H1 (cell line): Measurements from ENCODE around the gene CNTN5. TPM values are rescaled to one million over a fixed set of nuclear protein-coding genes. Genes with fewer than 3 reads are reported as not detected.

Source experiments
- CTCF ChIA-PET: fragments of 300-600 bp; sonication (Branson Sonifier 250); formaldehyde crosslinking; loops from one replicate; lab custom pipeline; 2021; ENCODE audit not compliant: partially characterized antibody; lab: Charles Lee
- POLR2A ChIA-PET: fragments of 300-600 bp; sonication (Branson Sonifier 250); formaldehyde crosslinking; loops from one replicate; lab custom pipeline; 2021; ENCODE audit warnings: inconsistent platforms; ENCODE audit not compliant: partially characterized antibody; lab: Charles Lee
- DNase-seq, 2 experiments: peaks; one replicate each; pipeline versions ENCODE4 v3.0.0 to v3.0.0-alpha.2; 2010 to 2022; ENCODE audit warnings: low spot score in 2 of 2, low read depth in 1 of 2, mixed read lengths in 1 of 2
- FAIRE-seq: peaks from 2 replicates; lab custom pipeline; 2011; peaks lifted over from hg19 to GRCh38; lab: Jason Lieb, UNC
- H2AFZ ChIP-seq: 2 replicates; pipeline ENCODE4 v1.8.1; 2012; ENCODE audit warnings: low read length, inconsistent platforms
- H2AK5ac ChIP-seq: 2 replicates; pipeline ENCODE4 v1.6.1; 2013; ENCODE audit warnings: low read depth, low read length
- H2BK120ac ChIP-seq: replicated peaks from 2 replicates; pipeline ENCODE3; 2013; ENCODE audit warnings: low read depth, low read length, inconsistent platforms
- H2BK12ac ChIP-seq: 2 replicates; pipeline ENCODE4 v1.6.1; 2013; ENCODE audit warnings: low read depth, low read length
- H2BK15ac ChIP-seq: 2 replicates; pipeline ENCODE4 v1.6.1; 2013; ENCODE audit warnings: low read length
- H2BK20ac ChIP-seq: 2 replicates; pipeline ENCODE4 v1.6.1; 2013; ENCODE audit warnings: low read length
- H2BK5ac ChIP-seq: 2 replicates; pipeline ENCODE4 v1.6.1; 2013; ENCODE audit warnings: low read depth, low read length
- H3K14ac ChIP-seq: 2 replicates; pipeline ENCODE4 v1.6.1; 2013; ENCODE audit warnings: inconsistent platforms; ENCODE audit not compliant: insufficient read length
- H3K18ac ChIP-seq: 2 replicates; pipeline ENCODE4 v1.6.1; 2013; ENCODE audit warnings: low read length; ENCODE audit errors: extremely low read depth
- H3K23ac ChIP-seq: 2 replicates; pipeline ENCODE4 v1.6.1; 2013; ENCODE audit warnings: inconsistent platforms; ENCODE audit not compliant: insufficient read length
- H3K23me2 ChIP-seq: 2 replicates; pipeline ENCODE4 v1.6.1; 2013; ENCODE audit warnings: low read depth, low read length
- H3K27ac ChIP-seq: 2 replicates; pipeline ENCODE4 v1.6.1; 2011; ENCODE audit warnings: low read depth, low read length, inconsistent platforms
- H3K27me3 ChIP-seq, 4 experiments: replicated peaks in 1 of 4; 1 replicate in 1 of 4; 2 replicates in 3 of 4; pipeline versions ENCODE4 v1.6.1 to v1.8.1; 2011 to 2013; ENCODE audit warnings: low read length in 3 of 4, mild to moderate bottlenecking in 3 of 4, inconsistent platforms in 2 of 4, mixed read lengths in 2 of 4, moderate library complexity in 1 of 4; ENCODE audit not compliant: control insufficient read depth in 3 of 4, insufficient read depth in 3 of 4; ENCODE audit errors: extremely low read depth in 1 of 4
- H3K36me3 ChIP-seq, 4 experiments: 2 replicates each; pipeline versions ENCODE4 v1.6.1 to v1.8.1; 2011 to 2013; ENCODE audit warnings: mild to moderate bottlenecking in 4 of 4, low read length in 3 of 4, moderate library complexity in 2 of 4, control low read depth in 1 of 4, inconsistent platforms in 1 of 4; ENCODE audit not compliant: insufficient read depth in 4 of 4, control insufficient read depth in 2 of 4
- H3K4ac ChIP-seq: replicated peaks from 2 replicates; pipeline ENCODE3; 2013; ENCODE audit warnings: low read length, low read depth, mixed read lengths, inconsistent platforms; ENCODE audit not compliant: insufficient read length
- H3K4me1 ChIP-seq, 4 experiments: replicated peaks in 1 of 4; 1 replicate in 1 of 4; 2 replicates in 3 of 4; pipeline versions ENCODE4 v1.6.1 to v1.8.1; 2011 to 2013; ENCODE audit warnings: low read length in 3 of 4, inconsistent platforms in 2 of 4, mixed read lengths in 1 of 4; ENCODE audit not compliant: insufficient read depth in 4 of 4, control insufficient read depth in 3 of 4
- H3K4me2 ChIP-seq, 2 experiments: 2 replicates each; pipeline versions ENCODE4 v1.6.1 to v1.8.1; 2011 to 2013; ENCODE audit warnings: low read depth in 2 of 2, low read length in 2 of 2, control low read depth in 1 of 2, inconsistent platforms in 1 of 2, mild to moderate bottlenecking in 1 of 2; ENCODE audit not compliant: insufficient read depth in 1 of 2
- H3K4me3 ChIP-seq, 4 experiments: fragments of 200-600, 300-600 bp in 1 of 4; sonication (generic), shearing (Covaris generic), sonication (Bioruptor Twin) in 1 of 4; 2 replicates each; pipeline versions ENCODE4 v1.5.1 to v1.8.1; 2011 to 2016; ENCODE audit warnings: low read length in 4 of 4, low read depth in 3 of 4, control low read depth in 2 of 4, inconsistent platforms in 2 of 4, mild to moderate bottlenecking in 2 of 4, mixed read lengths in 1 of 4, moderate library complexity in 1 of 4; ENCODE audit not compliant: insufficient read depth in 2 of 4; ENCODE audit errors: extremely low read depth in 1 of 4
- H3K56ac ChIP-seq: replicated peaks from 2 replicates; pipeline ENCODE3; 2013; ENCODE audit warnings: low read depth, mild to moderate bottlenecking, mixed read lengths, low read length, inconsistent platforms; ENCODE audit not compliant: insufficient read length
- H3K79me1 ChIP-seq: 2 replicates; pipeline ENCODE4 v1.6.1; 2013; ENCODE audit warnings: low read depth, low read length, control low read depth
- H3K79me2 ChIP-seq, 2 experiments: 2 replicates each; pipeline versions ENCODE4 v1.6.1 to v1.8.1; 2012 to 2013; ENCODE audit warnings: low read length in 2 of 2, mild to moderate bottlenecking in 2 of 2, inconsistent platforms in 1 of 2; ENCODE audit not compliant: insufficient read depth in 2 of 2, control insufficient read depth in 1 of 2
- H3K9ac ChIP-seq, 4 experiments: replicated peaks in 1 of 4; 1 replicate in 1 of 4; 2 replicates in 3 of 4; pipeline versions ENCODE4 v1.6.1 to v1.8.1; 2011 to 2013; ENCODE audit warnings: low read depth in 3 of 4, low read length in 3 of 4, control low read depth in 2 of 4, mild to moderate bottlenecking in 2 of 4, moderate library complexity in 2 of 4, inconsistent platforms in 1 of 4; ENCODE audit errors: extremely low read depth in 1 of 4
- H3K9me3 ChIP-seq, 2 experiments: 2 replicates each; pipeline versions ENCODE4 v1.6.1 to v1.8.1; 2012 to 2013; ENCODE audit warnings: mild to moderate bottlenecking in 2 of 2, moderate library complexity in 2 of 2, control low read depth in 1 of 2, inconsistent platforms in 1 of 2, low read depth in 1 of 2, low read length in 1 of 2, mixed read lengths in 1 of 2; ENCODE audit not compliant: insufficient read depth in 2 of 2
- H4K20me1 ChIP-seq, 2 experiments: replicated peaks in 1 of 2; 2 replicates each; pipeline versions ENCODE3 to v1.8.1; 2011 to 2013; ENCODE audit warnings: inconsistent platforms in 2 of 2, low read length in 2 of 2, mild to moderate bottlenecking in 1 of 2; ENCODE audit not compliant: insufficient read depth in 2 of 2, control insufficient read depth in 1 of 2
- H4K5ac ChIP-seq: 2 replicates; pipeline ENCODE4 v1.6.1; 2013; ENCODE audit warnings: low read length, low read depth, mixed read lengths, inconsistent platforms; ENCODE audit not compliant: insufficient read length
- H4K8ac ChIP-seq: 2 replicates; pipeline ENCODE4 v1.8.0; 2013; ENCODE audit warnings: mild to moderate bottlenecking, moderate library complexity, low read length, inconsistent platforms; ENCODE audit not compliant: insufficient read depth; ENCODE audit errors: extremely low read depth
- H4K91ac ChIP-seq: replicated peaks from 2 replicates; pipeline ENCODE3; 2013; ENCODE audit warnings: low read length, mixed read lengths, inconsistent platforms; ENCODE audit not compliant: insufficient read length
- ATF2 ChIP-seq: IDR thresholded peaks from 2 replicates; pipeline ENCODE4 v1.6.1; 2012; ENCODE audit warnings: low read length, inconsistent platforms
- ATF3 ChIP-seq: IDR thresholded peaks from 2 replicates; pipeline ENCODE4 v1.6.1; 2011; ENCODE audit warnings: low read depth, mild to moderate bottlenecking, low read length; ENCODE audit not compliant: insufficient read depth
- BRCA1 ChIP-seq: IDR thresholded peaks from 2 replicates; pipeline ENCODE4 v1.6.1; 2012; ENCODE audit warnings: low read depth, low read length, improper control_type of control experiment
- HDAC2 ChIP-seq, 2 experiments: fragments of 300-600 bp in 1 of 2; sonication (generic) in 1 of 2; IDR thresholded peaks; 2 replicates each; pipeline ENCODE4 v1.6.1; 2011 to 2012; ENCODE audit warnings: low read depth in 2 of 2, low read length in 2 of 2, mild to moderate bottlenecking in 2 of 2, moderate library complexity in 2 of 2, borderline replicate concordance in 1 of 2, inconsistent platforms in 1 of 2
- HDAC6 ChIP-seq: IDR thresholded peaks from one replicate; pipeline ENCODE4 v1.7.1; 2012; ENCODE audit warnings: low read depth, mild to moderate bottlenecking, inconsistent platforms, low read length, moderate library complexity
- KDM1A ChIP-seq: fragments of 200-600, 300-600 bp; sonication (generic); IDR thresholded peaks from 2 replicates; pipeline ENCODE4 v1.7.1; 2016; ENCODE audit warnings: mild to moderate bottlenecking, low read length, borderline replicate concordance
- NRF1 ChIP-seq: IDR thresholded peaks from 2 replicates; pipeline ENCODE4 v1.6.1; 2011; ENCODE audit warnings: mild to moderate bottlenecking, low read depth, low read length, improper control_type of control experiment
- SIRT6 ChIP-seq: IDR thresholded peaks from one replicate; pipeline ENCODE4 v1.7.1; 2012; ENCODE audit warnings: low read length, inconsistent platforms
- SP4 ChIP-seq: IDR thresholded peaks from 2 replicates; pipeline ENCODE4 v1.6.1; 2012; ENCODE audit warnings: low read length, inconsistent platforms
- TAF7 ChIP-seq: optimal IDR thresholded peaks from 2 replicates; pipeline ENCODE3; 2011; ENCODE audit warnings: low read depth, mild to moderate bottlenecking, inconsistent platforms, low read length, moderate library complexity, borderline replicate concordance
- WGBS, 2 experiments: shearing (Covaris generic) in 1 of 2; methylation state at CpG; one replicate each; pipeline versions ENCODE4 v1.1.6 to v1.1.7; 2013 to 2015; ENCODE audit warnings: low lambda C conversion rate in 2 of 2, mixed read lengths in 2 of 2, inconsistent platforms in 1 of 2, low coverage in 1 of 2, missing lambda C conversion rate in 1 of 2; ENCODE audit not compliant: insufficient replicate concordance in 2 of 2, insufficient coverage in 1 of 2, insufficient read length in 1 of 2; ENCODE audit errors: extremely low coverage in 1 of 2, missing lambda C conversion rate in 1 of 2; 5-methylcytosine and 5-hydroxymethylcytosine counted together
- polyA plus RNA-seq, 7 experiments: library from polyadenylated mRNA; depleted of rRNA in 3 of 7; stranded (reverse) in 5 of 7; unstranded in 2 of 7; fragments of >200 nt in 5 of 7; fragments of 200-250 nt in 2 of 7; gene quantifications; 1 replicate in 5 of 7; 2 replicates in 1 of 7; 4 replicates in 1 of 7; pipeline versions ENCODE4 v1.2.1 to v1.2.3, GENCODE V29; 2011 to 2013; ENCODE audit warnings: missing spikeins in 2 of 7, mixed read lengths in 2 of 7
- total RNA-seq: library from RNA; stranded (reverse); fragmentation: NEBNext Ultra II Directional; extraction: Animal tissue kit (Norgen Biotek cat#: 25700); gene quantifications from 2 replicates; pipeline ENCODE4 v1.2.1, GENCODE V29; 2021

CNTN5 gene
- total and polyA plus RNA-seq, 2 of the 8 experiments (the other 6 are each of a cell fraction or from before 2014, with no cell fraction given), result not detected

- no peak overlapping the region for H3K4ac ChIP-seq
- ChIA-PET POLR2A (no interaction called here), CTCF (interaction anchor here (0.7 to 1.6 kb wide), 3 partner anchors 9 to 825 kb away, joined by 3 to 8 read pairs (median 5); no protein-coding TSS in a partner anchor)
- WGBS, 2 experiments, result 94% methylated on average over 2 of the region's 2 CpGs; no CpG with 5 or more reads in 1 of the 2 experiments
- H2BK20ac ChIP-seq, result no peak overlapping the region
- DNase-seq (no peak), FAIRE-seq (no peak)
- H2BK120ac ChIP-seq, result no peak overlapping the region
- H4K8ac ChIP-seq, result no peak overlapping the region
- H3K9ac ChIP-seq, result no peak overlapping the region
- no peak overlapping the region for H4K5ac ChIP-seq
- H3K79me2 ChIP-seq, result no peaks in the 10 kb centered on the region
- no peaks in the 10 kb centered on the region for H4K20me1 ChIP-seq
- no peak overlapping the region for H2AK5ac ChIP-seq
- H3K56ac ChIP-seq, result no peak overlapping the region
- no peak overlapping the region for H2BK15ac ChIP-seq
- no peaks in the 10 kb centered on the region for H3K4me1 ChIP-seq
- H3K27ac ChIP-seq, result no peak overlapping the region
- no peak overlapping the region for H2BK5ac ChIP-seq
- H3K36me3 ChIP-seq, result no peaks in the 10 kb centered on the region
- H3K27me3 ChIP-seq, result no peaks in the 10 kb centered on the region
- H2AFZ ChIP-seq, result no peak overlapping the region
- H3K4me3 ChIP-seq, result no peak overlapping the region
- H3K23ac ChIP-seq, result no peak overlapping the region
- no peak overlapping the region for H4K91ac ChIP-seq
- TF ChIP-seq SIRT6, result no peak
- TF ChIP-seq HDAC6, result no peak
- TF ChIP-seq BRCA1, result no peak
- TF ChIP-seq NRF1, result no peak
- no peak for TF ChIP-seq ATF3
- no peak for TF ChIP-seq SP4
- no peak for TF ChIP-seq KDM1A
- no peak for TF ChIP-seq HDAC2 (IDR thresholded peaks at IDR 0.05; ENCODE audit: borderline replicate concordance in 1 of 2, low read depth in 2 of 2, low read length in 2 of 2)
- TF ChIP-seq TAF7, result no peak
- TF ChIP-seq ATF2, result no peak
- H3K9me3 ChIP-seq, result no peaks in the 10 kb centered on the region
- no peaks in the 10 kb centered on the region for H3K79me1 ChIP-seq
- H2BK12ac ChIP-seq, result no peak overlapping the region
- H3K18ac ChIP-seq, result no peak overlapping the region
- no peak overlapping the region for H3K14ac ChIP-seq
- no peaks in the 10 kb centered on the region; the same call in 1 of the 2 replicates for H3K23me2 ChIP-seq
- H3K4me2 ChIP-seq, result no peak overlapping the region
These were observed 721.8 kb downstream of the CNTN5 start for GRCh38 chr11:99742501-99742900.
